GM12875 (cell line): ENCODE data around the gene ERICH3.
"Not testable (repeated sequence)": the region's sequence is repeated elsewhere in the genome, so short reads cannot be mapped to it uniquely, and the experiment has no call there.

Experiments used
- H3K4me3 ChIP-seq: one replicate; pipeline ENCODE4 v1.5.1; 2011; ENCODE audit warnings: low read depth, low read length, control low read depth
- CTCF ChIP-seq: IDR thresholded peaks from 2 replicates; pipeline ENCODE4 v1.5.1; 2011; ENCODE audit warnings: low read depth, mild to moderate bottlenecking, control low read depth, inconsistent platforms, low read length, moderate library complexity, borderline replicate concordance; ENCODE audit not compliant: insufficient read depth

The ERICH3 gene

DNA sequence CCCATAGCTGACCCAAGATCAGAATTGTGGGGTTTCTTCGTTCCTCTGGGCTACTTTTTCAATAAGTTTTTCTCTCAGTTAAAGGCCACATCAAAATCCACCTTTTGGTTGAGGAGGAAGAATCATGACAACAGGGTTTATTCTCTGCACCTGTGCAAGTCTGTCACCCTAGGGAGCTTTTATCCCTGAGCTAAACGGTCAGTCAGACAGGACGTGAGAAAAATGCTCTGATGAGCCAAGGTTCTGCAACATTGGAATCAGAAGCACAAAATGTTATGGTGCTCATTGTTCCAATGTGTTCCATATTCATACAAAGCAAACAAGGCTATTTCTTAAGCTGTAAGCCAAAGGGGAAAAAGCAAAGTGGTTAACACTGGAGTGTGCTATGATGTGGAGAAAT is 7.4 kb upstream of the ERICH3 start:
- no peak for TF ChIP-seq CTCF
- no peak overlapping the region for H3K4me3 ChIP-seq

- no peak overlapping the region for H3K4me3 ChIP-seq
- no peak for TF ChIP-seq CTCF
Observed at GRCh38 chr1:74679811-74680210, 6.2 kb upstream of the ERICH3 start.

- H3K4me3 ChIP-seq: no peak overlapping the region
- TF ChIP-seq CTCF: no peak
Observed at GRCh38 chr1:74677926-74678325, 4.3 kb upstream of the ERICH3 start.

- TF ChIP-seq CTCF: no peak
- H3K4me3 ChIP-seq: no peak overlapping the region
Observed at GRCh38 chr1:74674278-74675048, 871 bp upstream of the ERICH3 start.

- not testable (repeated sequence) for H3K4me3 ChIP-seq
Observed at GRCh38 chr1:74670866-74671265, 2.7 kb downstream of the ERICH3 start.

- no peak for TF ChIP-seq CTCF
Observed at GRCh38 chr1:74654708-74655107, 18.9 kb downstream of the ERICH3 start.

DNA sequence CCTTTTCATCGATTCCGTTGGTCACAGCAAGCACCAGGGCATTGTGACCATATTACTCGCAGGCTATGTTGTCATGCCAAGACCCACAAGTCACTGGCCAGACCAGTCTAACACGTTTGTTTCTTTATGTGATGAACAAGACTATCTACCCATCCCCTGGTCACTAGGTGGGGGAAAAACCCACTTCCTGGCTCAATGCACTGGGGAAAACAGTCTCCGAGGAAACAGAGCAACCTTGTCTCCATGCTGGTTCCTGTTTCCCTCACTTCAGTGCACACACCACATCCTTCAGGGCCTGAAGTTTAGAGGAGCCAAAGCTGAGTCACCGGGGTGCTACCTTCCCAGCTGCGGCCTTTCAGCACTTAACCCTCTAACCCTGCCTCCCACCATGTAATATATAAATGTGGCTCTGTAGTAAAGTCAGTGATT is 20.9 kb downstream of the ERICH3 start:
- TF ChIP-seq CTCF: no peak
- no peak overlapping the region for H3K4me3 ChIP-seq

More at GRCh38 chr1:74654708-74655107, 18.9 kb downstream of the ERICH3 start:
- H3K4me3 ChIP-seq: no peak overlapping the region

DNA sequence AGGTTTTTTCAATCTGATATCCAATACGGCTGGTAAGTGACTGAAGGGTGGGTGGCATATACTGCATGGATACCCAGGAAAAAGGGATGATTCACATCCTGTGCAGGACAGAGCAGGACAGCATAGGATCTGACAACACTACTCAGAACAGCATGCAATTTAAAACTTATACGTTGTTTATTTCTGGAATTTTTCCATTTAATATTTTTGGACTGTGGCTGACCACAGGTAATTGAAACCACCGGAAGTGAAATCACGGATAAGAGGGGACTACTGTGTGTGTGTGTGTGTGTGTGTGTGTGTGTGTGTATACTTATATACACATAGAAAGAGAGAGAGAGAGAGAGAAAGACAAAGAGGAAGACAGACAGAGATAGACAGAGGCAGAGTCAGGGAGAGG is 23.0 kb downstream of the ERICH3 start:
- TF ChIP-seq CTCF: no peak
- H3K4me3 ChIP-seq: no peak overlapping the region
